Small intestine (tissue), 7 donors: ENCODE measurements around the gene PTGES2. TPM values are rescaled to one million over a fixed set of nuclear protein-coding genes. Genes with fewer than 3 reads are reported as not detected.

ENCODE experiments used
- DNase-seq, 2 donors: peaks; one replicate each; pipeline versions ENCODE4 v3.0.0 to v3.0.0-alpha.2; 2013
- FAIRE-seq: peaks from 2 replicates; lab custom pipeline; 2012; peaks lifted over from hg19 to GRCh38; lab: Jason Lieb, UNC
- H3K27ac ChIP-seq, 3 donors: one replicate each; pipeline ENCODE4 v1.5.1; 2013; ENCODE audit warnings: low read length in 2 of 3, mild to moderate bottlenecking in 2 of 3, control low read depth in 1 of 3, inconsistent platforms in 1 of 3, low read depth in 1 of 3, moderate library complexity in 1 of 3
- H3K27me3 ChIP-seq, 3 donors: one replicate each; pipeline ENCODE4 v1.6.1; 2013; ENCODE audit warnings: low read length in 3 of 3, inconsistent platforms in 1 of 3; ENCODE audit not compliant: control insufficient read depth in 3 of 3, insufficient read depth in 3 of 3
- H3K36me3 ChIP-seq, 3 donors: one replicate each; pipeline ENCODE4 v1.6.1; 2013; ENCODE audit warnings: low read length in 3 of 3, inconsistent platforms in 1 of 3, low read depth in 1 of 3, mild to moderate bottlenecking in 1 of 3, moderate library complexity in 1 of 3; ENCODE audit not compliant: control insufficient read depth in 3 of 3, insufficient read depth in 2 of 3
- H3K4me1 ChIP-seq, 3 donors: one replicate each; pipeline ENCODE4 v1.6.1; 2013; ENCODE audit warnings: low read length in 2 of 3, inconsistent platforms in 1 of 3, low read depth in 1 of 3, mild to moderate bottlenecking in 1 of 3, moderate library complexity in 1 of 3; ENCODE audit not compliant: control insufficient read depth in 3 of 3, insufficient read depth in 2 of 3
- H3K4me3 ChIP-seq, 3 donors: one replicate each; pipeline ENCODE4 v1.5.1; 2013; ENCODE audit warnings: low read length in 3 of 3, control low read depth in 1 of 3, inconsistent platforms in 1 of 3, low read depth in 1 of 3, mild to moderate bottlenecking in 1 of 3, moderate library complexity in 1 of 3
- H3K9me3 ChIP-seq, 2 donors: one replicate each; pipeline ENCODE4 v1.6.1; 2013; ENCODE audit warnings: low read depth in 1 of 2, low read length in 1 of 2; ENCODE audit not compliant: control insufficient read depth in 2 of 2, insufficient read depth in 1 of 2
- WGBS, 3 donors: extraction: QIAGEN DNeasy Blood & Tissue Kit; methylation state at CpG; one replicate each; pipeline ENCODE4 v1.1.7; 2013; 5-methylcytosine and 5-hydroxymethylcytosine counted together
- polyA plus RNA-seq, 4 donors: library from polyadenylated mRNA; stranded (reverse) in 3 of 4; unstranded in 1 of 4; fragments of 200-250 nt in 3 of 4; fragments of 120-200 nt in 1 of 4; gene quantifications; one replicate each; pipeline versions ENCODE4 v1.2.1 to v1.2.3, GENCODE V29; 2013
- donor health status: healthy with polysubstance abuse.
- donor health status: control.
- donor health status: control.
- donor health status: Bipolar disorder and iron deficiency.
- donor health status: healthy.

PTGES2 gene
- polyA plus RNA-seq, 4 donors: 47.7 to 99.7 (median 76.0) TPM

GRCh38 chr9:128151309-128152132, 24.0 kb upstream of the PTGES2 start:
- H3K27ac ChIP-seq: no peak overlapping the region
- 85 to 93% (median 88%) methylated on average over 15 to 18 of the region's 18 CpGs for WGBS, 3 donors
- no peaks in the 10 kb centered on the region for H3K27me3 ChIP-seq
- no peaks in the 10 kb centered on the region for H3K9me3 ChIP-seq
- no peak for FAIRE-seq
- peaks cover 0 to 32% (median 4%) of the 10 kb centered on the region in 3 donors for H3K4me1 ChIP-seq
- no peak overlapping the region for H3K4me3 ChIP-seq
- DNase-seq: no peak
- no peaks in the 10 kb centered on the region for H3K36me3 ChIP-seq

GRCh38 chr9:128150594-128151308, 23.2 kb upstream of the PTGES2 start:
- no peak overlapping the region for H3K4me3 ChIP-seq
- H3K9me3 ChIP-seq: no peaks in the 10 kb centered on the region
- no peaks in the 10 kb centered on the region for H3K36me3 ChIP-seq
- H3K27ac ChIP-seq: peak overlapping the region in 1 of 3 donors; percentile 97
- H3K4me1 ChIP-seq: peaks cover 0 to 37% (median 4%) of the 10 kb centered on the region in 3 donors
- WGBS, 3 donors: 54 to 64% (median 59%) methylated on average over 19 of the region's 19 CpGs
- FAIRE-seq: no peak
- peak; percentile 29 to 49 for DNase-seq
- H3K27me3 ChIP-seq: no peaks in the 10 kb centered on the region

- Histone ChIP-seq H3K27me3 (no peaks in the 10 kb centered on the region), H3K36me3 (no peaks in the 10 kb centered on the region), H3K4me3 (no peak overlapping the region), H3K27ac (peak overlapping the region in 2 of 3 donors; percentile 82 to 97), H3K9me3 (no peaks in the 10 kb centered on the region), H3K4me1 (peaks cover 0 to 42% (median 4%) of the 10 kb centered on the region in 3 donors)
- WGBS, 3 donors: 68 to 71% (median 69%) methylated on average over 11 of the region's 11 CpGs
- FAIRE-seq: no peak
- DNase-seq: no peak
Observed at GRCh38 chr9:128149951-128150593, 22.5 kb upstream of the PTGES2 start.

GRCh38 chr9:128149001-128149701, 21.6 kb upstream of the PTGES2 start, which contains the start of gene LCN2:
LCN2 (plus strand) TSS chr9:128149453; CDS start chr9:128149526, 73 bp downstream.
- H3K36me3 ChIP-seq: no peaks in the 10 kb centered on the region
- WGBS, 3 donors: 19 to 55% (median 30%) methylated on average over 9 of the region's 9 CpGs
- no peak within 1 kb of the TSS for H3K4me3 ChIP-seq
- H3K9me3 ChIP-seq: no peaks in the 10 kb centered on the region
- H3K27me3 ChIP-seq: no peaks in the 10 kb centered on the region
- peak within 1 kb of the TSS; percentile 18 to 97 (median 82) for H3K27ac ChIP-seq
- peak; percentile 77 to 80 for DNase-seq
- peaks cover 0 to 43% (median 4%) of the 10 kb centered on the region in 3 donors for H3K4me1 ChIP-seq
- no peak for FAIRE-seq

GRCh38 chr9:128148509-128149000, 21.0 kb upstream of the PTGES2 start:
- no peaks in the 10 kb centered on the region for H3K27me3 ChIP-seq
- no peaks in the 10 kb centered on the region for H3K36me3 ChIP-seq
- peaks cover 0 to 44% (median 4%) of the 10 kb centered on the region in 3 donors for H3K4me1 ChIP-seq
- H3K4me3 ChIP-seq: no peak overlapping the region
- FAIRE-seq (no peak), DNase-seq (no peak)
- 75 to 78% (median 75%) methylated on average over 5 of the region's 5 CpGs for WGBS, 3 donors
- H3K27ac ChIP-seq: peak overlapping the region; percentile 18 to 97 (median 82)
- H3K9me3 ChIP-seq: no peaks in the 10 kb centered on the region

GRCh38 chr9:128146591-128147120, 19.1 kb upstream of the PTGES2 start:
- Histone ChIP-seq H3K36me3 (no peaks in the 10 kb centered on the region), H3K27me3 (no peaks in the 10 kb centered on the region), H3K9me3 (no peaks in the 10 kb centered on the region), H3K4me3 (no peak overlapping the region), H3K4me1 (peaks cover 0 to 44% (median 4%) of the 10 kb centered on the region in 3 donors), H3K27ac (no peak overlapping the region)
- FAIRE-seq (no peak), DNase-seq (no peak)
- 89 to 95% (median 92%) methylated on average over 8 of the region's 8 CpGs for WGBS, 3 donors

GRCh38 chr9:128145951-128146351, 18.4 kb upstream of the PTGES2 start:
- 84 to 89% (median 86%) methylated on average over 12 to 13 of the region's 13 CpGs for WGBS, 3 donors
- FAIRE-seq (no peak), DNase-seq (no peak)
- peaks cover 0 to 43% (median 4%) of the 10 kb centered on the region in 3 donors for H3K4me1 ChIP-seq
- no peaks in the 10 kb centered on the region for H3K36me3 ChIP-seq
- no peaks in the 10 kb centered on the region for H3K9me3 ChIP-seq
- no peak overlapping the region for H3K27ac ChIP-seq
- no peak overlapping the region for H3K4me3 ChIP-seq
- no peaks in the 10 kb centered on the region for H3K27me3 ChIP-seq
